Measurements from ENCODE around the gene ACTA1.
"Not testable (repeated sequence)": the region's sequence is repeated elsewhere in the genome, so short reads cannot be mapped to it uniquely, and the experiment has no call there.

The ACTA1 gene

GRCh38 chr1:229407206-229408026, 26.5 kb downstream of the ACTA1 start:
- DNase-seq, result no peak

GRCh38 chr1:229406798-229407197, 27.1 kb downstream of the ACTA1 start:
- no peak for DNase-seq

GRCh38 chr1:229403573-229403972, 30.3 kb downstream of the ACTA1 start:
- no peak for DNase-seq

- no peak for DNase-seq
Observed at GRCh38 chr1:229402993-229403392, 30.9 kb downstream of the ACTA1 start.

- DNase-seq, result not testable (repeated sequence)
Observed at GRCh38 chr1:229402329-229402728, 31.6 kb downstream of the ACTA1 start.

- DNase-seq, result no peak
Observed at GRCh38 chr1:229397762-229398161, 36.1 kb downstream of the ACTA1 start.

- DNase-seq, result no peak
Observed at GRCh38 chr1:229396585-229397206, 37.2 kb downstream of the ACTA1 start.

- not testable (repeated sequence) for DNase-seq
Observed at GRCh38 chr1:229394517-229394916, 39.4 kb downstream of the ACTA1 start.

GRCh38 chr1:229392936-229393335, 41.0 kb downstream of the ACTA1 start:
- DNase-seq, result no peak

- no peak for DNase-seq
Observed at GRCh38 chr1:229390130-229390529, 43.8 kb downstream of the ACTA1 start.

- no peak for DNase-seq
Observed at GRCh38 chr1:229388897-229389580, 44.9 kb downstream of the ACTA1 start.

- DNase-seq, result no peak
Observed at GRCh38 chr1:229385853-229386456, 47.9 kb downstream of the ACTA1 start.

- DNase-seq, result no peak
Observed at GRCh38 chr1:229384822-229385221, 49.1 kb downstream of the ACTA1 start.

GRCh38 chr1:229383961-229384360, 49.9 kb downstream of the ACTA1 start:
- DNase-seq, result no peak

- DNase-seq, result no peak
Observed at GRCh38 chr1:229383188-229383587, 50.7 kb downstream of the ACTA1 start.

Measured in NCI-H446 (cell line).